GM18526 (cell line): Measurements from ENCODE around the gene RRAD.

Experiments used
- POLR2A ChIP-seq: IDR thresholded peaks from 3 replicates; pipeline ENCODE4 v1.6.1; 2011; ENCODE audit not compliant: insufficient read length; ENCODE audit errors: extremely low read depth

RRAD gene

DNA sequence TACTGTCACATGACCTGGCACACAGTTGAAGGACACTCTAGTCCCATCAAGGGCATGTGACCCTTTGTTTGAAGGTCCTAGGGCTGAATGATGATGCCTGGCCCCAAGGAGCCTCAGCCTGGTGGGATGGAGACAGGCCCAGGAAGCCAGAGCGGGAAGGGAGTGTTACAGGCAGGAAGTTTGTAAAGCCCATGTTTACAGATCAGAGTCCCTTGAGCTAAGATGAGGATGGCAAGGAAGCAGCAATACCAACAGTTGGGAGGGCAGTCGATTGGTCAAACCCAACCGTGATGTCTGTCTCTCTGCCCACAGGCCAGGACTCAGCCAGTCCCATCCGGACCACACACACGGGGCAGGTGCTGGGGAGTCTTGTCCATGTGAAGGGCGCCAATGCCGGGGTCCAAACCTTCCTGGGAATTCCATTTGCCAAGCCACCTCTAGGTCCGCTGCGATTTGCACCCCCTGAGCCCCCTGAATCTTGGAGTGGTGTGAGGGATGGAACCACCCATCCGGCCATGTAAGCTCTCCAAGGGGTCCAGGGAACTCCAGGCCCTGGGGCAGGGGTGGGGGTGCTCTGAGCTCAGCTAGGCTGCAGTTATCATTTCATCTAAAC is 12.5 kb upstream of the RRAD start:
- TF ChIP-seq POLR2A, result no peak

DNA sequence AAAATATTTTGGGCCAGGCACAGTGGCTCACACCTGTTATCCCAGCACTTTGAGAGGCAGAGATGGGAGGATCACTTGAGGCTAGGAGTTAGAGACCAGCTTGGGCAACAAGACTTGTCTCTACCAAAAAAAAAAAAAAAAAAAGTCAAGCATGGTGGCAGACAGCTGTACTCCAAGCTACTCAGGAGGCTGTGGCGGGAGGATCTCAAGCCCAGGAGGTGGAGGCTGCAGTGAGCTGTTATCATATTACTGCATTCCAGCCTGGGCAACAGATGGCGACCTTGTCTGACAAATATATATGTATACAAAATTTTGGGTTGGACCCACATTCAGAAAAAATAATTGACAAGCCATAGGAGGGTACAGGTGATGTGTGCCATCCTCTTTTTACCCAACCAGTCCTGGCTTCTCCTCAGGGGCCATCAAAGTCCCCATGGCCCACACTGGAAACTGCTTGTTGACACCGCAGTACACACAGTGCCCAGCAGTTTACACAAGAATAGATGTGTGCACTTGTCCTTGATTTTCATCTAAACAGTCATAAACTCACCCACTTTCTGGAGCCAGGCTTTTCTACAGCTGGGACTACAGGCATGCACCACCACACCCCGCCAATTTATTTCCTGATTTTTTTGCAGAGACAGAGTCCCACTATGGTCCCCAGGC is 11.7 kb upstream of the RRAD start:
- no peak for TF ChIP-seq POLR2A

- TF ChIP-seq POLR2A, result no peak
These were observed 11.1 kb upstream of the RRAD start for GRCh38 chr16:66936462-66936861.

GRCh38 chr16:66935314-66936011 is 10.1 kb upstream of the RRAD start, which contains the start of gene CES2:
TSS of gene CES2 (plus strand) at chr16:66935516. CDS start at chr16:66935636, 120 bp downstream.
- TF ChIP-seq POLR2A, result no peak

GRCh38 chr16:66934138-66934838 is 9.0 kb upstream of the RRAD start, which contains the start of gene CIAO2B:
TSS of gene CIAO2B (minus strand) at chr16:66934402. CDS start at chr16:66934364, 38 bp downstream.
- peak; percentile 90 for TF ChIP-seq POLR2A

DNA sequence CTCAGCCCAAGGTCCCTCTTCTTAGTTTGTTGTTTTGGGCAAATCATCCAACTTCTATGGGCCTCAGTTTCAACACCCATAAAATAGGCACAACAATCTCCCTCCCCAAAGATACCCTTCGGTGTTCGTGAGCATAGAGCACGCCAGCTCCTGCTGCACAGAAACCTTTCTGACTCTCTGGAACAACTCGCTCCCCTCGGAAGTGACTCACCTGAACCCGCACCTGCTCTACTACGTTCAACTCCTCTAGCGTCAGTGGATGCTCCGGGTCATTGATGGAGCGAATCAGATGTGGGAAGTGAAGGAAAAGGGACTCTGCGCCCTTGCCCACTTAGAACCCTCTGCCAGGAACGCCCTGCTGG is 8.4 kb upstream of the RRAD start:
- TF ChIP-seq POLR2A, result no peak

- TF ChIP-seq POLR2A, result no peak
These were observed 6.7 kb upstream of the RRAD start for GRCh38 chr16:66932076-66932475.

- TF ChIP-seq POLR2A, result no peak
These were observed 6.3 kb upstream of the RRAD start for GRCh38 chr16:66931665-66932064.

DNA sequence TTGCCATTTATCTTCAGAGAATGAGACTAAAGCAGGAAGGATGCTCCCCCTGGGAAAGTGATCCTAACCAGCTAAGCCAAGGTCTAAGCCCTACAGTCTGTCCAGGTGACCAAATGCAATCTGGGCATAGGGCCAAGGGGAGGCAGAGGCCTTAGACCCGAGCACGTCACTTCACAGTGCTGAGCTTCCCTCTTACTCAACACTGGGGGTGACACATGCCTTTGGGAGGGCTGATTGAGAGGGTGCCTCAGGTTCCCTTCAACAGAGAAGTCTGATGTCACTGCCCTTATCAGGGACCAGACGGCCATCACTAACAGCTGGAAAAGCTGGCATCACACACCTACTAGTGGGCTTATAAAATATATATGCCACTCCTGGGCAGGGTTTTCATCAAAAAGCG is 4.9 kb upstream of the RRAD start:
- no peak for TF ChIP-seq POLR2A

- TF ChIP-seq POLR2A, result no peak
These were observed 3.5 kb upstream of the RRAD start for GRCh38 chr16:66928702-66929388.

- no peak for TF ChIP-seq POLR2A
These were observed 2.7 kb upstream of the RRAD start for GRCh38 chr16:66927918-66928649.

GRCh38 chr16:66926961-66927436 is 1.7 kb upstream of the RRAD start:
- TF ChIP-seq POLR2A, result no peak

- no peak for TF ChIP-seq POLR2A
These were observed 1.0 kb upstream of the RRAD start for GRCh38 chr16:66926171-66926947.
